ENCODE data around the gene METTL1.
"Not testable (repeated sequence)": the region's sequence is repeated elsewhere in the genome, so short reads cannot be mapped to it uniquely, and the experiment has no call there.

The METTL1 gene

DNA sequence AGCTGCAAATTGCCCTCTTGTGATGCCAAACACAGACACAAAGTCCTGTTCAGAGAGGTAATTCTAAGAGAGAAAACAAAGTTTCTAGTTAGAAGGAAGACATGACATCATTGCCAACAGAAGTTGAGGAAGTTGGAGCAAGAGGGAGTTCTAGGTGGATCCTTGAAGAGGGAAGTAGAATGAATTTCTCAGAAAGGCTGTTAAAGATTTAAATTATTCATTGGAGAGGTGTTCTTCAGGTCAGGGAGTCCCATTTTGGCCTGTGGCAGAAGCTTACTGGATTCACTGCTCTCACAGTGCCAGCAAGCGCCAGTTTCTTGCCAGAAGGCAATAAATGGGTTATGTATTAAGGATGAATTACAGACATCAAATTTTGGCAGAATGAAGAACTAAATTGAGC is 26.0 kb upstream of the METTL1 start:
- DNase-seq (ENCODE audit: low read depth): no peak

GRCh38 chr12:57796996-57797395 is 25.1 kb upstream of the METTL1 start:
- DNase-seq (ENCODE audit: low read depth): no peak

DNA sequence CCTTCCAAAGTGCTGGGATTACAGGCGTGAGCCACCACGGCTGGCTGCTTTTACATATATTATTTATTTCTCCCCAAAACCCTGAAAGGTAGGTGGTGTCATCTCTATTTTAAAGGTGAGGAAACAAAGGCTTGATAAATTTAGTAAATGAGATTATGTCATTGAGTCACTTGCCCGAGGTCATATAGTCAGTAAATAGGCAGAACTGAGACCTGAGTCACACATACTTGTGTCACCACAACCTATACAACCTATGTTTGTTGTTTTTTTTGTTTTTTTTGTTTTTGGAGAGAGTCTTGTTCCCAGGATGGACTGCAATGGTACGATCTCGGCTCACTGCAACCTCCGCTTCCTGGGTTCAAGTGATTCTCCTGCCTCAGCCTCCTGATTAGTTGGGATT is 23.4 kb upstream of the METTL1 start:
- no peak for DNase-seq (ENCODE audit: low read depth)

DNA sequence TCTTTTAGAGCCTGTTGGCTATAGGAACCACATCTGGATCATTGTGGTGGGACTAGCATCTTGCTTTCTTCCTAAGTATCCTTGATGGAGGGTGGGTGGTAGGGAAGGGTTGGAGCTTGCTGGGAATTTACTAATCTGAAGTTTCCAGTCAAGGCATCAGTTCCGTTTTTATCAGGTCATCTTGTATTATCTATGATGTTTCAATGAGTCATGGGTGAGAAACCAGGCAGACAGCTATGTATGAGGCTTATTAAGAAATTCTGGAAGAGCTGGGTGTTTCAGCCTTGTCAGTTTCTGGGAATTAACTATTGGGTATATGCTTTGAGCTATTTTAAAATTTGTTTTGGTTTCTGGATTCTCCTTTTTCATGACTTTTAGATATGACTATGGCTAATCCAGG is 22.0 kb upstream of the METTL1 start:
- no peak for DNase-seq (ENCODE audit: low read depth)

DNA sequence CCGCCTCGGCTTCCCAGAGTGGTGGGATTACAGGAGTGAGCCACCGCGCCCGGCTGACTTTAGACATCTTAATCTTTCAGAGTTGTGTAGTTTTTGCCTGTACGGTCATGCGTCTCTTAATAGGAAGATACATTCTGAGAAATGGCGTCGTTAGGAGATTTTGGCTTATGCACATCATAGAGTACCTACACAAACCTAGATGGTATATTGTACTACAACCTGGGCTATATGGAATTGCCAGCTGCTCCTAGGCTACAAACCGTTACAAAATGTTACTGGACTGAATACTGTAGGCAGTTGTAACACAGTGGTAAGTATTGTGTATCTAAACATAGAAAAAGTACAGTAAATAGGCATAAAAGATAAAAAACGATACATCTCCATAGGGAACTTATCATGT is 12.0 kb upstream of the METTL1 start:
- DNase-seq (ENCODE audit: low read depth): no peak

DNA sequence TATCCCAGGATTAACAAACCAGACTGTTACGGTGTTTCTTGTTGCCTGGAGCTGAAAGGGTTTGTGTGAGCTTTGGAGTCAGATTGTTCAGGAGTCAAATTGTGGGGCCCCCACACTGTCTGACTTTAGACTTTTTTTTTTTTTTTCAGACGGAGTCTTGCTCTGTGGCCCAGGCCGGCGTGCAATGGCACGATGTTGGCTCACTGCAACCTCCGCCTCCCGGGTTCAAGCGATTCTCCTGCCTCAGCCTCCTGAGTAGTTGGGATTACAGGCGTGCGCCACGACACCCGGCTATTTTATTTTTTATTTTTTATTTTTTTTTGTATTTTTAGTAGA is 11.5 kb upstream of the METTL1 start:
- no peak for DNase-seq (ENCODE audit: low read depth)

DNA sequence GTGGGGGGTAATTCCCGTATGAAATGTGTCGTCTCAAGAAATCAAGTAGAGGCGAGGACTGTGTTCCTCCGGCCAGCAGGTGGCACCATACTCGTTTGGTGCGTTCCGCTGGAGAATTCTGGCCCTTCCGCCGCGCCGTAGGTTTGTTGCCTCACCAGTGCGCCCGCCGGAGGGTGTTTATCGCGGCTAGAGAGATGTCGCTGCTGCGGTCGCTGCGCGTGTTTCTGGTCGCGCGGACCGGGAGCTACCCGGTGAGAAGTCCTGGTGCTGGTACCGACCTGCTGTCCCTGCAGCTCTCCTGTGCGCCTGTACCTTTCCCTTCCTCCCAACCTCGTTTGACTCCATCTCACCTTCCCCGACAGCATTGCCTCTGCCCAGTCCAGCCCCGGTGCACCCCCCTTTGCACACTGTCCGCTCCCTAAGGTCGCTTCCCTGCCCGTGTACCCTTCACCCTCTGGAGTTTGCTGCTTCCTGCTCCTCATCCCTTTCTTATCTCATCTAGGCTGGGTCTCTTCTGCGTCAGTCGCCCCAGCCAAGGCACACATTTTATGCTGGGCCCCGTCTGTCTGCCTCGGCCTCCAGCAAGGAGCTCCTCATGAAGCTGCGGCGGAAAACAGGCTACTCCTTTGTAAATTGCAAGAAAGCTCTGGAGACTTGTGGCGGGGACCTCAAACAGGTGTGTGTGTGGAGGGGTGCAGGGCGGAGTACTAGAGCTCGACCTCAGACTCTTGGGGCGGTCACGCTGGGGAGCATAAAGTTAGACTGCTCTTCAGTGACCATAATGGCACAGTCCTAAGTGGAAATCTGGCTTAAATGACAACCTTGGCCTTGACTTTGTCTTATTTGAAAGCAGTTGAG is 10.9 kb upstream of the METTL1 start, which contains the start of gene TSFM:
Gene TSFM (plus strand): TSS at position 180 of the 858 bp plus-strand sequence. CDS start 15 bp downstream, at position 195.
- peak; percentile 92 for DNase-seq (ENCODE audit: low read depth)

GRCh38 chr12:57782243-57782607 is 10.3 kb upstream of the METTL1 start:
- no peak for DNase-seq (ENCODE audit: low read depth)

GRCh38 chr12:57781801-57782200 is 9.9 kb upstream of the METTL1 start:
- DNase-seq (ENCODE audit: low read depth): no peak

- no peak for DNase-seq (ENCODE audit: low read depth)
Observed at GRCh38 chr12:57781244-57781643, 9.3 kb upstream of the METTL1 start.

DNA sequence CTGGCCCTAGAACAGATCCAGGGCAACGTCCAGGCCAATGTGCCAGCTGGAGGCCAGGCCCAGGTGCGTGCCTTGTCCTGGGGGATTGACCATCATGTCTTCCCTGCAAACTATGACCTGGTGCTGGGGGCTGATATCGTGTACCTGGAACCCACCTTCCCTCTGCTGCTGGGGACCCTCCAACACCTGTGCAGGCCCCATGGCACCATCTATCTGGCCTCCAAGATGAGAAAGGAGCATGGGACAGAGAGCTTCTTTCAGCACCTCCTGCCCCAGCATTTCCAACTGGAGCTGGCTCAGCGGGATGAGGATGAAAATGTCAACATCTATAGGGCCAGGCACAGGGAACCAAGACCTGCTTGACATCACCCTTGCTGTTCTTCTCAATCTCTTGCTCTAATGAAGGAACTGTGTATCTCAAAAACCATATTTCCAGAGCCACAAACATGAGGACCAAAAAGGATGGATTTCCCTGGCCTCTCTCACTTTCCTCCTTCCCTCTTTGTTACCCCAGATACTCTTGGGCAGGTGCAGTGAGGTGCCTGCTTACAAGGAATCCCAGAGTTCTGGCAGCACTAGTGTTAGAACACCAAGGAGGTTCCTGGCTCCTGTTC is 8.5 kb upstream of the METTL1 start:
- DNase-seq (ENCODE audit: low read depth): no peak

DNA sequence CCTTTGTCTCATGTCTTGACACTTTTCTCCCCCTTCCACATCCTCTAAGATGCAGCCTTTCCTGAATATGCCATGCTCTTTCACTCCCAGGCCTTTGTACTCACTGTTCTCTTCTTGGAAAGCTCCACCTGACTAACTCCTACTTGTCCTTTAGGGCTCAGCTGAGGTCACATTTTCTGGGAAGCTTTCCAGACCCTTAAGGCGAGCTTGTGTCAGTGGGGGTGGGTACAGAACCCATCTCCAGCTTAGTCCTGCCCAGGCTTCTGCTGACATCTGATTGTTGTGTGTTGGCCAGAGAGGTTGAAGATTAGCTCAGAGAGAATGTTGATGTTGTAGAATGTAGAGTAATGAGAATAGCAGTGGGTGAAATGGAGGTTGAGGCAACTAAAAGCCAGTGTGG is 7.8 kb upstream of the METTL1 start:
- DNase-seq (ENCODE audit: low read depth): no peak

DNA sequence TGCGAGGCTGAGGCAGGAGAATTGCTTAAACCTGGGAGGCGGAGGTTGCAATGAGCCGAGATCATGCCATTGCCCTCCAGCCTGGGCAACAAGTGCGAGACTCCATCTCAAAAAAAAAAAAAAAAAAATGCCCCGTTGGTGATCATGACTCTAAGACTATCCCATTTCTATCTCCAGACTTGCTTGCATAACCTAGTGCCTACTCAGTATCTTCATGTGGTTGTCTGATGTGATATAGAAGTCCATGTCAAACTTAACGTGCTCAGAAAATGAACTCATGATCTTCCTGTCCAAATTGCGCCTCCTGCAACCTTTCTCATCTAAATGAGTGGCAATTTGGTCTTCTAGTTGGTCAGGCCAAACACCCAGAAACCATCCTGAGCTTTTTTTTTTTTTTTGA is 6.0 kb upstream of the METTL1 start:
- DNase-seq (ENCODE audit: low read depth): no peak

- no peak for DNase-seq (ENCODE audit: low read depth)
Observed at GRCh38 chr12:57777367-57777766, 5.5 kb upstream of the METTL1 start.

GRCh38 chr12:57776247-57776587 is 4.3 kb upstream of the METTL1 start:
- no peak for DNase-seq (ENCODE audit: low read depth)

GRCh38 chr12:57775563-57776246 is 3.8 kb upstream of the METTL1 start:
- DNase-seq (ENCODE audit: low read depth): no peak

GRCh38 chr12:57775044-57775443 is 3.1 kb upstream of the METTL1 start:
- DNase-seq (ENCODE audit: low read depth): no peak

DNA sequence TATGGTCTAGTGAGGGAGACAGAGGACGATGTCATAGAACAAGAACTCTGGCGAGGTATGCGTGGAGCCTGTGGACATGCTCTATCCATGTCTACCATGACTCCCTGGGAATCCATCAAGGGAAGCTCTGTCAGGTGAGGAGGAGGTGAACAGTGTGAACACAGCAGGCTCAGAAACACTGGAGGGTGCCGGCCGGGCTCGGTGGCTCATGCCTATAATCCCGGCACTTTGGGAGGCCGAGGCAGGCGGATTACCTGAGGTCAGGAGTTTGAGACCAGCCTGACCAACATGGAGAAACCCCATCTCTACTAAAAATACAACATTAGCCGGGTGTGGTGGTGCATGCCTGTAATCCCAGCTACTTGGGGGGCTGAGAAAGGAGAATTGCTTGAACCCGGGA is 2.7 kb upstream of the METTL1 start:
- not testable (repeated sequence) for DNase-seq (ENCODE audit: low read depth)

GRCh38 chr12:57772429-57773322 is 771 bp upstream of the METTL1 start, which contains the start of gene EEF1AKMT3:
TSS of gene EEF1AKMT3 (plus strand) at chr12:57772614. CDS start at chr12:57772725, 111 bp downstream.
- peak; percentile 19 for DNase-seq (ENCODE audit: low read depth)

GRCh38 chr12:57771236-57771872 is 551 bp downstream of the METTL1 start:
- DNase-seq (ENCODE audit: low read depth): peak; percentile 79

DNA sequence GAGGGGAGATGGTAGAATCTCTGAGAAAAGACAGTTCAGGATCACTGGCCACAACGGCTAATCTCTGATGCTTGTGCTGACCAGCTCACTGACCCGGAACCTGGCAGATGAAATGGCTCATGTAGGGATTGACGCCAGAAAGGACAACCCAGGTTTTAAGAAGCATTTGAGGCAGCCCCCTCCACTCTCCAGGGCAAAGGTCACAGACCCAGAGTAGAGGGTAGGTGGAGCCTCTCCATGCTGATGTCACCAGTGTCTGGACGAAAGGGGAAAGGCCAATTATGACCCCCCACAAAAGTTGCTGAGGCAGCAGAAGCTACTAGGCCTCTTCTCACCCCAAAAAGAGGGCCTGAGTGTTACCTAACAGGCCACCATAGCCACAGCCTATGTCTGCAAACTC is 1.2 kb downstream of the METTL1 start:
- DNase-seq (ENCODE audit: low read depth): no peak

GRCh38 chr12:57769594-57769993 is 2.3 kb downstream of the METTL1 start:
- no peak for DNase-seq (ENCODE audit: low read depth)

Data from T-helper 22 cell (primary cell).